IMR-90 (cell line): ENCODE measurements around the gene CCDC148. TPM values are rescaled to one million over a fixed set of nuclear protein-coding genes. Genes with fewer than 3 reads are reported as not detected.

Source experiments
- ATAC-seq: fragments of 200-7000 bp; cut with Tn5 transposase; 2 replicates; pipeline ENCODE4 v1.9.1; 2020; ENCODE audit warnings: low read depth, mild to moderate bottlenecking, moderate library complexity
- BruUV-seq: library from RNA; stranded (reverse); fragments of 400-500 nt; replicated peaks from 2 replicates; lab custom pipeline; 2021; lab: Mats Ljungman, UMichigan
- CTCF ChIA-PET: fragments of 300-600 bp; formaldehyde crosslinking; extraction: SDS; loops from one replicate; lab custom pipeline; 2021; ENCODE audit warnings: antibody characterized with exemption; lab: Yijun Ruan, JAX
- POLR2A ChIA-PET: fragments of 300-600 bp; sonication (Branson Sonifier 250); formaldehyde crosslinking; loops from one replicate; lab custom pipeline; 2022; ENCODE audit warnings: antibody characterized with exemption; ENCODE audit not compliant: unreplicated experiment; lab: Charles Lee
- DNase-seq: peaks from one replicate; pipeline ENCODE4 v3.0.0; 2013
- H2AFZ ChIP-seq: replicated peaks from 2 replicates; pipeline ENCODE3; 2013; ENCODE audit warnings: low read length, mild to moderate bottlenecking; ENCODE audit not compliant: poor library complexity
- H2AK5ac ChIP-seq: 2 replicates; pipeline ENCODE4 v1.6.1; 2013; ENCODE audit warnings: low read depth, low read length, inconsistent platforms
- H2AK9ac ChIP-seq: replicated peaks from 2 replicates; pipeline ENCODE3; 2013; ENCODE audit warnings: mild to moderate bottlenecking, low read depth, low read length, moderate library complexity; ENCODE audit not compliant: poor library complexity
- H2BK120ac ChIP-seq: 2 replicates; pipeline ENCODE4 v1.6.1; 2013; ENCODE audit warnings: low read depth, low read length, inconsistent platforms
- H2BK15ac ChIP-seq: 3 replicates; pipeline ENCODE4 v1.6.1; 2013; ENCODE audit warnings: low read depth, low read length, inconsistent platforms
- H2BK20ac ChIP-seq: 2 replicates; pipeline ENCODE4 v1.6.1; 2013; ENCODE audit warnings: low read depth, mild to moderate bottlenecking, inconsistent platforms, low read length, moderate library complexity
- H2BK5ac ChIP-seq: 2 replicates; pipeline ENCODE4 v1.6.1; 2013; ENCODE audit warnings: mild to moderate bottlenecking, low read depth, low read length, inconsistent platforms; ENCODE audit not compliant: poor library complexity, severe bottlenecking
- H3K14ac ChIP-seq: replicated peaks from 2 replicates; pipeline ENCODE4 v1.6.1; 2013; ENCODE audit warnings: low read depth, low read length, inconsistent platforms
- H3K18ac ChIP-seq: 2 replicates; pipeline ENCODE4 v1.6.1; 2013; ENCODE audit warnings: low read depth, low read length, control low read depth
- H3K23ac ChIP-seq: 2 replicates; pipeline ENCODE4 v1.6.1; 2013; ENCODE audit warnings: low read depth, low read length, inconsistent platforms
- H3K27ac ChIP-seq: 2 replicates; pipeline ENCODE4 v1.5.1; 2013; ENCODE audit warnings: mild to moderate bottlenecking, control low read depth, low read length; ENCODE audit not compliant: insufficient read depth
- H3K27me3 ChIP-seq: 2 replicates; pipeline ENCODE4 v1.6.1; 2013; ENCODE audit warnings: low read length; ENCODE audit not compliant: control insufficient read depth, insufficient read depth
- H3K36me3 ChIP-seq: 2 replicates; pipeline ENCODE4 v1.6.1; 2013; ENCODE audit warnings: low read length, mixed read lengths; ENCODE audit not compliant: control insufficient read depth, insufficient read depth
- H3K4ac ChIP-seq: 2 replicates; pipeline ENCODE4 v1.6.1; 2013; ENCODE audit warnings: low read depth, low read length, inconsistent platforms
- H3K4me1 ChIP-seq: 2 replicates; pipeline ENCODE4 v1.6.1; 2013; ENCODE audit warnings: low read length, mixed read lengths; ENCODE audit not compliant: control insufficient read depth, insufficient read depth
- H3K4me2 ChIP-seq: 2 replicates; pipeline ENCODE4 v1.6.1; 2013; ENCODE audit warnings: low read depth, mild to moderate bottlenecking, control low read depth, low read length, moderate library complexity
- H3K4me3 ChIP-seq: 2 replicates; pipeline ENCODE4 v1.5.1; 2013; ENCODE audit warnings: low read depth, mild to moderate bottlenecking, control low read depth, low read length, moderate library complexity; ENCODE audit not compliant: insufficient read depth
- H3K56ac ChIP-seq: 2 replicates; pipeline ENCODE4 v1.6.1; 2013; ENCODE audit warnings: low read length, inconsistent platforms; ENCODE audit not compliant: insufficient read depth; ENCODE audit errors: extremely low read depth
- H3K79me1 ChIP-seq, 2 experiments: 2 replicates each; pipeline ENCODE4 v1.6.1; 2013; ENCODE audit warnings: low read length in 2 of 2, inconsistent platforms in 1 of 2, low read depth in 1 of 2
- H3K9ac ChIP-seq: 2 replicates; pipeline ENCODE4 v1.6.1; 2013; ENCODE audit warnings: low read depth, low read length, control low read depth
- H3K9me1 ChIP-seq: 2 replicates; pipeline ENCODE4 v1.6.1; 2013; ENCODE audit warnings: low read length, inconsistent platforms; ENCODE audit not compliant: insufficient read depth
- H3K9me3 ChIP-seq: 2 replicates; pipeline ENCODE4 v1.6.1; 2013; ENCODE audit warnings: low read length; ENCODE audit not compliant: control insufficient read depth, insufficient read depth
- H4K20me1 ChIP-seq: 2 replicates; pipeline ENCODE4 v1.6.1; 2013; ENCODE audit warnings: low read length, inconsistent platforms; ENCODE audit not compliant: insufficient read depth
- H4K5ac ChIP-seq: 2 replicates; pipeline ENCODE4 v1.6.1; 2013; ENCODE audit warnings: mild to moderate bottlenecking, low read depth, low read length, control low read depth
- H4K8ac ChIP-seq, 2 experiments: 2 replicates each; pipeline ENCODE4 v1.6.1; 2013; ENCODE audit warnings: low read depth in 2 of 2, low read length in 2 of 2, control low read depth in 1 of 2, inconsistent platforms in 1 of 2
- H4K91ac ChIP-seq: 2 replicates; pipeline ENCODE4 v1.6.1; 2013; ENCODE audit warnings: low read depth, low read length, inconsistent platforms; ENCODE audit not compliant: insufficient read depth
- BHLHE40 ChIP-seq: fragments of 150-350 bp; IDR thresholded peaks from 2 replicates; pipeline ENCODE4 v1.6.1; 2016; ENCODE audit warnings: mild to moderate bottlenecking, low read depth, low read length
- CEBPB ChIP-seq: IDR thresholded peaks from 2 replicates; pipeline ENCODE4 v1.6.1; 2012; ENCODE audit warnings: low read depth, low read length, improper control_type of control experiment
- CHD1 ChIP-seq: IDR thresholded peaks from 2 replicates; pipeline ENCODE4 v1.6.1; 2012; ENCODE audit warnings: low read depth, low read length, improper control_type of control experiment
- CTCF ChIP-seq: conservative IDR thresholded peaks from 2 replicates; pipeline ENCODE4 v1.5.1; 2012; ENCODE audit warnings: mild to moderate bottlenecking, low read depth, low read length, improper control_type of control experiment
- ELK1 ChIP-seq: fragments of 150-350 bp; IDR thresholded peaks from 2 replicates; pipeline ENCODE4 v1.6.1; 2016; ENCODE audit warnings: low read depth, mild to moderate bottlenecking, low read length, moderate library complexity, borderline replicate concordance
- FOS ChIP-seq: fragments of 150-350 bp; IDR thresholded peaks from 2 replicates; pipeline ENCODE4 v1.6.1; 2016; ENCODE audit warnings: low read depth, low read length
- MAFK ChIP-seq: IDR thresholded peaks from 2 replicates; pipeline ENCODE4 v1.6.1; 2012; ENCODE audit warnings: low read depth, low read length, improper control_type of control experiment
- MAZ ChIP-seq: IDR thresholded peaks from 2 replicates; pipeline ENCODE4 v1.6.1; 2012; ENCODE audit warnings: low read depth, mild to moderate bottlenecking, low read length, improper control_type of control experiment, moderate library complexity, borderline replicate concordance
- MXI1 ChIP-seq: IDR thresholded peaks from 2 replicates; pipeline ENCODE4 v1.6.1; 2012; ENCODE audit warnings: low read depth, mild to moderate bottlenecking, low read length, moderate library complexity, borderline replicate concordance
- NFE2L2 ChIP-seq: fragments of 150-350 bp; IDR thresholded peaks from 2 replicates; pipeline ENCODE4 v1.6.1; 2016; ENCODE audit warnings: low read depth, mild to moderate bottlenecking, low read length
- POLR2A ChIP-seq: IDR thresholded peaks from 2 replicates; pipeline ENCODE4 v1.6.1; 2012; ENCODE audit warnings: mild to moderate bottlenecking, low read depth, low read length
- RAD21 ChIP-seq: IDR thresholded peaks from 2 replicates; pipeline ENCODE4 v1.6.1; 2012; ENCODE audit warnings: low read length, improper control_type of control experiment
- RCOR1 ChIP-seq: IDR thresholded peaks from 2 replicates; pipeline ENCODE4 v1.6.1; 2012; ENCODE audit warnings: mild to moderate bottlenecking, low read length, improper control_type of control experiment; ENCODE audit not compliant: insufficient replicate concordance
- RFX5 ChIP-seq: IDR thresholded peaks from 2 replicates; pipeline ENCODE4 v1.8.0; 2012; ENCODE audit warnings: low read depth, mild to moderate bottlenecking, low read length, moderate library complexity
- SMC3 ChIP-seq: fragments of 150-350 bp; IDR thresholded peaks from 2 replicates; pipeline ENCODE4 v1.6.1; 2016; ENCODE audit warnings: low read depth, mild to moderate bottlenecking, antibody characterized with exemption, low read length, moderate library complexity
- USF2 ChIP-seq: fragments of 150-350 bp; IDR thresholded peaks from 2 replicates; pipeline ENCODE4 v1.6.1; 2017; ENCODE audit warnings: mild to moderate bottlenecking, antibody characterized with exemption, low read length, low read depth
- WGBS, 2 experiments: methylation state at CpG; one replicate each; pipeline versions ENCODE4 v1.1.5 to v1.1.7; 2013; ENCODE audit warnings: missing lambda C conversion rate in 2 of 2; ENCODE audit not compliant: insufficient read length in 1 of 2; ENCODE audit errors: extremely low coverage in 2 of 2; 5-methylcytosine and 5-hydroxymethylcytosine counted together
- dilution Hi-C: fragments of 300-500 bp; cut with HindIII; formaldehyde crosslinking; loops from one replicate; pipeline ENCODE4 v1.14.3; 2018; ENCODE audit warnings: low sequenced_read_pairs; ENCODE audit not compliant: unreplicated experiment
- in situ Hi-C: fragments of 300-500 bp; cut with MboI; formaldehyde crosslinking; loops from 3 replicates; pipeline ENCODE4 v1.14.3; 2019; ENCODE audit warnings: low sequenced_read_pairs, inconsistent platforms, mixed read lengths
- intact Hi-C: fragments of 100-400 bp; cut with micrococcal nuclease; formaldehyde crosslinking; loops from 2 replicates; pipeline ENCODE4 v1.10.0; 2022
- polyA plus RNA-seq, 3 experiments: library from polyadenylated mRNA; depleted of rRNA; stranded (reverse); fragments of >200 nt; gene quantifications; 2 replicates each; pipeline ENCODE4 v1.2.3, GENCODE V29; 2012; ENCODE audit warnings: low replicate concordance in 1 of 3
- total RNA-seq: library from RNA; depleted of rRNA; stranded (reverse); fragments of >200 nt; gene quantifications from 2 replicates; pipeline ENCODE4 v1.2.3, GENCODE V29; 2012

Gene CCDC148
- total and polyA plus RNA-seq, 2 of the 4 experiments (the other 2 are of a cell fraction), result 0.18 to 0.31 TPM

GRCh38 chr2:158251356-158251755, 205.2 kb downstream of the CCDC148 start:
- Histone ChIP-seq H2BK20ac (no peak overlapping the region), H3K9me3 (no peaks in the 10 kb centered on the region), H3K79me1 (no peaks in the 10 kb centered on the region), H4K91ac (no peak overlapping the region), H2BK15ac (no peak overlapping the region), H3K18ac (no peak overlapping the region), H2BK5ac (no peak overlapping the region), H2BK120ac (no peak overlapping the region), H3K56ac (no peak overlapping the region), H3K4me1 (no peaks in the 10 kb centered on the region), H3K9ac (no peak overlapping the region), H4K8ac (no peak overlapping the region), H3K4me3 (no peak overlapping the region), H3K4ac (no peak overlapping the region), H3K36me3 (no peaks in the 10 kb centered on the region), H2AFZ (no peak overlapping the region), H3K27ac (no peak overlapping the region), H3K23ac (no peak overlapping the region), H4K20me1 (no peaks in the 10 kb centered on the region), H2AK9ac (no peak overlapping the region), H3K4me2 (no peak overlapping the region), H2AK5ac (no peak overlapping the region), H3K27me3 (no peaks in the 10 kb centered on the region), H3K9me1 (no peaks in the 10 kb centered on the region), H3K14ac (no peak overlapping the region), H4K5ac (no peak overlapping the region)
- WGBS, 2 experiments, result no CpG with 5 or more reads among the region's 3 CpGs
- CTCF ChIA-PET, result no interaction called here
- TF ChIP-seq USF2 (no peak), ELK1 (no peak), NFE2L2 (no peak), RCOR1 (no peak), FOS (no peak), BHLHE40 (no peak), RAD21 (no peak), SMC3 (no peak), MAFK (no peak), CTCF (no peak), POLR2A (no peak), CEBPB (no peak), MXI1 (no peak), MAZ (no peak), RFX5 (no peak), CHD1 (no peak)
- dilution Hi-C loops (no loop called here), in situ Hi-C loops (no loop called here), intact Hi-C loops (no loop called here)
- no TSS peak for BruUV-seq
- POLR2A ChIA-PET, result no interaction called here
- no peak for DNase-seq
- no peak for ATAC-seq
